ENCODE results near the gene GFRA4.

The GFRA4 gene

DNA sequence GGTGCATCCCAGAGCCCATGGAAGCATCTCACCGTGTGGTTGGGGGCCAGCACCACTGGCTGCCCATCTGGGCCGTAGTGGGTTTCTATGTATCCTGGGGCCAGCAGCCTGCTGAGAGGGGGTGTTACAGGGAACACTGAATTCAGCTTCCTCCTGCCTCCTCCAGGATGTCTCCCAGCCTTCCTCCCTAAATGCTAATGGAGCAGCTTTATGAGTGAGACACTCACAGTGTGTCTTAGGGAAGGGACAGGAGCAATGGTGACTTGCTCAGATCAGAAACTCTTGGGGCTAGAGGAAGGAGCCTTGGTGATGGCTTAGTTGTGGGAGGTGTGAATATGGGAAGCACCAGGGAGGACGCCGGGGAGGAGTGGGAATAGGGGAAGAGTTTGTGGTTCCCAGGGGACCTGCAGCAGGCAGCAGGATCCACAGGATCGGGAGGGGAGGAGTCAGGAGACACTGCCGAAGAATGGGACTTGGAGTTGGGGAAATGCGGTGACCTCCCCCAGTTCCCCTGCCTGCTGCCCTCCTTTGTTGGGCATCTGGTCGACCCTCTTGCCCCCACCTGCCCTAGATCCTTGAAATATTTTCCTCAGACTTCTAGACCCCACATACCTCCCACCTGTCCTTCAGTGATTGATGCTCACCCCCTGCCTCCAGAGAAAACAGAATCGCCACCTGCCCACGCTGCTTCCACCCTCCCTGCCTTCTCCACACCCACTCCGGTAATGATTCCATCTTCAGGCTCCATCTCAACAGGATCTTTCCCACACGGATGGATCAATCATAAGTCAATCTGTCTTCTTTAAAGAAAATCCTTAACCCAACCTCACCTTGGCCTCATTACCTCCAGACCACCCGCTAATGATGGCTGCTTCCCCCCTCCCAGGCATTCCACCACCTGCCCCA lies 12.0 kb upstream of the GFRA4 start (continued):
- no peak for TF ChIP-seq ZNF792 (tag by site-specific recombination; IDR thresholded peaks at IDR 0.05)
- TF ChIP-seq ZNF404 (tag by site-specific recombination; IDR thresholded peaks at IDR 0.05) = no peak
- no peak for TF ChIP-seq ZNF202 (tag by site-specific recombination; IDR thresholded peaks at IDR 0.05; ENCODE audit: borderline replicate concordance)
- no peak for TF ChIP-seq ZBTB48 (tag by site-specific recombination; IDR thresholded peaks at IDR 0.05)
- TF ChIP-seq, protein P1, sequence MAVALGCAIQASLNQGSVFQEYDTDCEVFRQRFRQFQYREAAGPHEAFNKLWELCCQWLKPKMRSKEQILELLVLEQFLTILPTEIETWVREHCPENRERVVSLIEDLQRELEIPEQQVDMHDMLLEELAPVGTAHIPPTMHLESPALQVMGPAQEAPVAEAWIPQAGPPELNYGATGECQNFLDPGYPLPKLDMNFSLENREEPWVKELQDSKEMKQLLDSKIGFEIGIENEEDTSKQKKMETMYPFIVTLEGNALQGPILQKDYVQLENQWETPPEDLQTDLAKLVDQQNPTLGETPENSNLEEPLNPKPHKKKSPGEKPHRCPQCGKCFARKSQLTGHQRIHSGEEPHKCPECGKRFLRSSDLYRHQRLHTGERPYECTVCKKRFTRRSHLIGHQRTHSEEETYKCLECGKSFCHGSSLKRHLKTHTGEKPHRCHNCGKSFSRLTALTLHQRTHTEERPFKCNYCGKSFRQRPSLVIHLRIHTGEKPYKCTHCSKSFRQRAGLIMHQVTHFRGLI (tag by site-specific recombination; IDR thresholded peaks at IDR 0.05) = no peak
- no peak for TF ChIP-seq ZNF561 (tag by site-specific recombination; IDR thresholded peaks at IDR 0.05; ENCODE audit: borderline replicate concordance)
- peak; percentile 99 for TF ChIP-seq ZFHX2 (tag by site-specific recombination; conservative IDR thresholded peaks at IDR 0.05)
- TF ChIP-seq, protein P2, sequence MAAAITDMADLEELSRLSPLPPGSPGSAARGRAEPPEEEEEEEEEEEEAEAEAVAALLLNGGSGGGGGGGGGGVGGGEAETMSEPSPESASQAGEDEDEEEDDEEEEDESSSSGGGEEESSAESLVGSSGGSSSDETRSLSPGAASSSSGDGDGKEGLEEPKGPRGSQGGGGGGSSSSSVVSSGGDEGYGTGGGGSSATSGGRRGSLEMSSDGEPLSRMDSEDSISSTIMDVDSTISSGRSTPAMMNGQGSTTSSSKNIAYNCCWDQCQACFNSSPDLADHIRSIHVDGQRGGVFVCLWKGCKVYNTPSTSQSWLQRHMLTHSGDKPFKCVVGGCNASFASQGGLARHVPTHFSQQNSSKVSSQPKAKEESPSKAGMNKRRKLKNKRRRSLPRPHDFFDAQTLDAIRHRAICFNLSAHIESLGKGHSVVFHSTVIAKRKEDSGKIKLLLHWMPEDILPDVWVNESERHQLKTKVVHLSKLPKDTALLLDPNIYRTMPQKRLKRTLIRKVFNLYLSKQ (tag by site-specific recombination; IDR thresholded peaks at IDR 0.05; ENCODE audit: borderline replicate concordance) = no peak
- no peak for TF ChIP-seq ZNF521 (tag by site-specific recombination; IDR thresholded peaks at IDR 0.05)
- TF ChIP-seq ZNF133 (tag by site-specific recombination; IDR thresholded peaks at IDR 0.05) = no peak
- no peak for TF ChIP-seq SP7 (tag by site-specific recombination; IDR thresholded peaks at IDR 0.05)
- TF ChIP-seq, protein P3, sequence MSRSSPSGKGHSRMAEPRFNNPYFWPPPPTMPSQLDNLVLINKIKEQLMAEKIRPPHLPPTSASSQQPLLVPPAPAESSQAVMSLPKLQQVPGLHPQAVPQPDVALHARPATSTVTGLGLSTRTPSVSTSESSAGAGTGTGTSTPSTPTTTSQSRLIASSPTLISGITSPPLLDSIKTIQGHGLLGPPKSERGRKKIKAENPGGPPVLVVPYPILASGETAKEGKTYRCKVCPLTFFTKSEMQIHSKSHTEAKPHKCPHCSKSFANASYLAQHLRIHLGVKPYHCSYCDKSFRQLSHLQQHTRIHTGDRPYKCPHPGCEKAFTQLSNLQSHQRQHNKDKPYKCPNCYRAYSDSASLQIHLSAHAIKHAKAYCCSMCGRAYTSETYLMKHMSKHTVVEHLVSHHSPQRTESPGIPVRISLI (tag by site-specific recombination; IDR thresholded peaks at IDR 0.05) = no peak
- TF ChIP-seq, protein P4, sequence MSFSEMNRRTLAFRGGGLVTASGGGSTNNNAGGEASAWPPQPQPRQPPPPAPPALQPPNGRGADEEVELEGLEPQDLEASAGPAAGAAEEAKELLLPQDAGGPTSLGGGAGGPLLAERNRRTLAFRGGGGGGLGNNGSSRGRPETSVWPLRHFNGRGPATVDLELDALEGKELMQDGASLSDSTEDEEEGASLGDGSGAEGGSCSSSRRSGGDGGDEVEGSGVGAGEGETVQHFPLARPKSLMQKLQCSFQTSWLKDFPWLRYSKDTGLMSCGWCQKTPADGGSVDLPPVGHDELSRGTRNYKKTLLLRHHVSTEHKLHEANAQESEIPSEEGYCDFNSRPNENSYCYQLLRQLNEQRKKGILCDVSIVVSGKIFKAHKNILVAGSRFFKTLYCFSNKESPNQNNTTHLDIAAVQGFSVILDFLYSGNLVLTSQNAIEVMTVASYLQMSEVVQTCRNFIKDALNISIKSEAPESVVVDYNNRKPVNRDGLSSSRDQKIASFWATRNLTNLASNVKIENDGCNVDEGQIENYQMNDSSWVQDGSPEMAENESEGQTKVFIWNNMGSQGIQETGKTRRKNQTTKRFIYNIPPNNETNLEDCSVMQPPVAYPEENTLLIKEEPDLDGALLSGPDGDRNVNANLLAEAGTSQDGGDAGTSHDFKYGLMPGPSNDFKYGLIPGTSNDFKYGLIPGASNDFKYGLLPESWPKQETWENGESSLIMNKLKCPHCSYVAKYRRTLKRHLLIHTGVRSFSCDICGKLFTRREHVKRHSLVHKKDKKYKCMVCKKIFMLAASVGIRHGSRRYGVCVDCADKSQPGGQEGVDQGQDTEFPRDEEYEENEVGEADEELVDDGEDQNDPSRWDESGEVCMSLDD (tag by site-specific recombination; IDR thresholded peaks at IDR 0.05) = no peak
- TF ChIP-seq ZNF423 (tag by site-specific recombination; IDR thresholded peaks at IDR 0.05) = no peak
- no peak for TF ChIP-seq ZNF776 (tag by site-specific recombination; IDR thresholded peaks at IDR 0.05; ENCODE audit: borderline replicate concordance)
- TF ChIP-seq, protein P5, sequence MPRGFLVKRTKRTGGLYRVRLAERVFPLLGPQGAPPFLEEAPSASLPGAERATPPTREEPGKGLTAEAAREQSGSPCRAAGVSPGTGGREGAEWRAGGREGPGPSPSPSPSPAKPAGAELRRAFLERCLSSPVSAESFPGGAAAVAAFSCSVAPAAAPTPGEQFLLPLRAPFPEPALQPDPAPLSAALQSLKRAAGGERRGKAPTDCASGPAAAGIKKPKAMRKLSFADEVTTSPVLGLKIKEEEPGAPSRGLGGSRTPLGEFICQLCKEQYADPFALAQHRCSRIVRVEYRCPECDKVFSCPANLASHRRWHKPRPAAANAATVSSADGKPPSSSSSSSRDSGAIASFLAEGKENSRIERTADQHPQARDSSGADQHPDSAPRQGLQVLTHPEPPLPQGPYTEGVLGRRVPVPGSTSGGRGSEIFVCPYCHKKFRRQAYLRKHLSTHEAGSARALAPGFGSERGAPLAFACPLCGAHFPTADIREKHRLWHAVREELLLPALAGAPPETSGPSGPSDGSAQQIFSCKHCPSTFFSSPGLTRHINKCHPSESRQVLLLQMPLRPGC (tag by site-specific recombination; IDR thresholded peaks at IDR 0.05) = no peak
- no peak for TF ChIP-seq MEIS1 (CRISPR knock-in tag; IDR thresholded peaks at IDR 0.05; ENCODE audit: borderline replicate concordance)
- TF ChIP-seq GLI4 (tag by site-specific recombination; IDR thresholded peaks at IDR 0.05) = no peak
- TF ChIP-seq ZIC2 (tag by site-specific recombination; IDR thresholded peaks at IDR 0.05) = peak; percentile 25; the same call in 1 of the 2 replicates
- no peak for TF ChIP-seq ZSCAN16 (tag by site-specific recombination; IDR thresholded peaks at IDR 0.05)
- TF ChIP-seq ZNF10 (tag by site-specific recombination; IDR thresholded peaks at IDR 0.05) = no peak
- TF ChIP-seq ZNF416 (tag by site-specific recombination; IDR thresholded peaks at IDR 0.05) = no peak
- no peak for TF ChIP-seq ZNF239 (tag by site-specific recombination; IDR thresholded peaks at IDR 0.05)
- TF ChIP-seq, protein P6, sequence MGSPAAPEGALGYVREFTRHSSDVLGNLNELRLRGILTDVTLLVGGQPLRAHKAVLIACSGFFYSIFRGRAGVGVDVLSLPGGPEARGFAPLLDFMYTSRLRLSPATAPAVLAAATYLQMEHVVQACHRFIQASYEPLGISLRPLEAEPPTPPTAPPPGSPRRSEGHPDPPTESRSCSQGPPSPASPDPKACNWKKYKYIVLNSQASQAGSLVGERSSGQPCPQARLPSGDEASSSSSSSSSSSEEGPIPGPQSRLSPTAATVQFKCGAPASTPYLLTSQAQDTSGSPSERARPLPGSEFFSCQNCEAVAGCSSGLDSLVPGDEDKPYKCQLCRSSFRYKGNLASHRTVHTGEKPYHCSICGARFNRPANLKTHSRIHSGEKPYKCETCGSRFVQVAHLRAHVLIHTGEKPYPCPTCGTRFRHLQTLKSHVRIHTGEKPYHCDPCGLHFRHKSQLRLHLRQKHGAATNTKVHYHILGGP (tag by site-specific recombination; IDR thresholded peaks at IDR 0.05) = no peak
- TF ChIP-seq, protein P7, sequence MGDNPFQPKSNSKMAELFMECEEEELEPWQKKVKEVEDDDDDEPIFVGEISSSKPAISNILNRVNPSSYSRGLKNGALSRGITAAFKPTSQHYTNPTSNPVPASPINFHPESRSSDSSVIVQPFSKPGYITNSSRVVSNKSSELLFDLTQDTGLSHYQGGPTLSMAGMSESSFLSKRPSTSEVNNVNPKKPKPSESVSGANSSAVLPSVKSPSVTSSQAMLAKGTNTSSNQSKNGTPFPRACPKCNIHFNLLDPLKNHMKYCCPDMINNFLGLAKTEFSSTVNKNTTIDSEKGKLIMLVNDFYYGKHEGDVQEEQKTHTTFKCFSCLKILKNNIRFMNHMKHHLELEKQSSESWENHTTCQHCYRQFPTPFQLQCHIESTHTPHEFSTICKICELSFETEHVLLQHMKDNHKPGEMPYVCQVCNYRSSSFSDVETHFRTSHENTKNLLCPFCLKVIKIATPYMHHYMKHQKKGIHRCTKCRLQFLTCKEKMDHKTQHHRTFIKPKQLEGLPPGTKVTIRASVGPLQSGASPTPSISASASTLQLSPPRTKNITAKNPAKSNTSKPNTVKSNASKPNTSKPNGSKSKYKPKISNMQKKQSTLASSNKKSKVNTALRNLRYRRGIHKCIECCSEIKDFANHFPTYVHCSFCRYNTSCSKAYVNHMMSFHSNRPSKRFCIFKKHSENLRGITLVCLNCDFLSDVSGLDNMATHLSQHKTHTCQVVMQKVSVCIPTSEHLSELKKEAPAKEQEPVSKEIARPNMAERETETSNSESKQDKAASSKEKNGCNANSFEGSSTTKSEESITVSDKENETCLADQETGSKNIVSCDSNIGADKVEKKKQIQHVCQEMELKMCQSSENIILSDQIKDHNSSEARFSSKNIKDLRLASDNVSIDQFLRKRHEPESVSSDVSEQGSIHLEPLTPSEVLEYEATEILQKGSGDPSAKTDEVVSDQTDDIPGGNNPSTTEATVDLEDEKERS (tag by site-specific recombination; IDR thresholded peaks at IDR 0.05) = no peak
- TF ChIP-seq ZNF174 (tag by site-specific recombination; IDR thresholded peaks at IDR 0.05) = no peak
- no peak for TF ChIP-seq ZNF747 (tag by site-specific recombination; IDR thresholded peaks at IDR 0.05)
